Measurements from ENCODE around the gene LRMDA.

LRMDA gene

DNA sequence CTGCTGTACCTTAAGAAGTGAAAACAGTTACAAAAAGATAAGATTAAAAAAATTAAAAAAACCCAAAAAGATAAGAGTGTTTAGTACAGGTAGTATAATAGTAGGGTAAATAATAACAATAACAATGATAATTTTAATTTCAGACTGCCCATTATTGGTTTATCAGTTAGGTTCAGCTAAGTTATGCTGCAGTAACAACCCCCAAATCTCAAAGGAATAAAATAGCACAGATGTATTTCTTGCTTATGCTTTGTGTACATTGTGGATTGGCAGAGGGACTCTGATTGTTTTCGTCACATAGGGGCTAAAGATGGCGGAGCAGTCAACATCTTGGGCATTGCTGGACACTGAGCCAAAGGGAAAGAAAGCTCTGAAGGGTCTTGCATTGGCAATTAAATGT, 264.6 kb downstream of the LRMDA start:
- TF ChIP-seq CTCF (IDR thresholded peaks at IDR 0.05), result no peak
- Histone ChIP-seq H3K4me1 (no peaks in the 10 kb centered on the region), H3K9me3 (peaks cover 0 to 5% (median 0%) of the 10 kb centered on the region in 3 donors), H3K27ac (no peak overlapping the region), H3K27me3 (no peaks in the 10 kb centered on the region), H3K36me3 (no peaks in the 10 kb centered on the region), H3K4me3 (no peak overlapping the region)
- intact Hi-C loops (cut with DNase I; ENCODE audit: low total_unique reads), result no loop called here
- no peak for DNase-seq

GRCh38 chr10:75696536-75696935, 265.1 kb downstream of the LRMDA start:
- Histone ChIP-seq H3K27ac (no peak overlapping the region), H3K9me3 (peaks cover 0 to 5% (median 0%) of the 10 kb centered on the region in 3 donors), H3K36me3 (no peaks in the 10 kb centered on the region), H3K4me1 (no peaks in the 10 kb centered on the region), H3K4me3 (no peak overlapping the region), H3K27me3 (no peaks in the 10 kb centered on the region)
- intact Hi-C loops (cut with DNase I; ENCODE audit: low total_unique reads), result no loop called here
- no peak for TF ChIP-seq CTCF (IDR thresholded peaks at IDR 0.05)
- no peak for DNase-seq

GRCh38 chr10:75703191-75703854, 271.9 kb downstream of the LRMDA start:
- DNase-seq, result no peak
- Histone ChIP-seq H3K9me3 (peaks cover 0 to 5% (median 0%) of the 10 kb centered on the region in 3 donors), H3K4me1 (no peaks in the 10 kb centered on the region), H3K36me3 (no peaks in the 10 kb centered on the region), H3K27me3 (no peaks in the 10 kb centered on the region), H3K4me3 (no peak overlapping the region), H3K27ac (no peak overlapping the region)
- intact Hi-C loops (cut with DNase I; ENCODE audit: low total_unique reads), result no loop called here
- no peak for TF ChIP-seq CTCF (IDR thresholded peaks at IDR 0.05)

DNA sequence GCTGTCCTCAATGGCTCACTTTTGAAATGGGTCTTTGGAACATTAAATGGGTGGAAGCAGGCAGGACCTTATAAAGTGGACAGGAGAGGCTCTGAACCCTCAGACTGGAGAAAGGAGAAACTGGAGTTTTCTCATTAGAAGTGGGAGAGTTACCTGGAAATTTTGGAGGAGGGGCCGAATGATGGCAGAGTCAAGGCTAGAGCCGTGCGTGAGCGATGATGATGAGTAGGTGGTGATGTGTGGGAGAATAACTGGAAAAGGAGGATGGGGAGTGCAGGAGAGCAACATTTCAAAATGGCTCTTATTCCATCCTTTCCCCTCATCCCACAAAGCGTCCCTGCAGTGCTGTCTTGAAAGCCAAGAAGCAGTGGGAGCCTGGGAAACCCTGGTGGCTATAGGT, 274.0 kb downstream of the LRMDA start:
- H3K27ac ChIP-seq, result no peak overlapping the region
- no peaks in the 10 kb centered on the region for H3K4me1 ChIP-seq
- no peaks in the 10 kb centered on the region for H3K9me3 ChIP-seq
- H3K27me3 ChIP-seq, result no peaks in the 10 kb centered on the region
- no peaks in the 10 kb centered on the region for H3K36me3 ChIP-seq
- no peak for DNase-seq
- intact Hi-C loops (cut with DNase I; ENCODE audit: low total_unique reads), result no loop called here
- no peak for TF ChIP-seq CTCF (IDR thresholded peaks at IDR 0.05)
- no peak overlapping the region for H3K4me3 ChIP-seq

- Histone ChIP-seq H3K9me3 (no peaks in the 10 kb centered on the region), H3K36me3 (no peaks in the 10 kb centered on the region), H3K4me3 (no peak overlapping the region), H3K27ac (no peak overlapping the region), H3K4me1 (no peaks in the 10 kb centered on the region), H3K27me3 (no peaks in the 10 kb centered on the region)
- TF ChIP-seq CTCF (IDR thresholded peaks at IDR 0.05), result no peak
- DNase-seq, result no peak
- intact Hi-C loops (cut with DNase I; ENCODE audit: low total_unique reads), result no loop called here
These were observed 275.8 kb downstream of the LRMDA start for GRCh38 chr10:75707080-75707840.

All from tibial artery (tissue), 4 donors.